Measurements from ENCODE around the gene SLC35E3. TPM values are rescaled to one million over a fixed set of nuclear protein-coding genes. Genes with fewer than 3 reads are reported as not detected.

SLC35E3 gene
- total and polyA plus RNA-seq, 8 donors: 6.3 to 21.5 (median 18.1) TPM

DNA sequence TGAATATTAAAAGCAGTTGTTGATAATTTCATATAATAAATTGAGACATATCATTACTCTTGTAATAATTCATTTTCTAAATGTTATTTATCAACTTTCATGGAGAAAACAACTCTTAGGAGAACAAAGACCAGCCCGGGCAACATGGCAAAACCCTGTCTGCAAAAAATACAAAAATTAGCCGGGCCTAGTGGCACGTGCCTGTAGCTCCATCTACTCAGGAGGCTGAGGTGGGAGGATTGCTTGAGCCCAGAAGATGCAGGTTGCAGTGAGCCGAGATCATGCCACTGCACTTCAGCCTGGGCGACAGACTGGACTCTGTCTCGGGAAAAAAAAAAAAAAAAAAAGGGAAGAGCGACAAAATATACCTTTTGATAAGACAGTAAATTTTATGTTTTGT, 21.2 kb downstream of the SLC35E3 start:
- peaks cover 0 to 39% of the 10 kb centered on the region in 2 donors for H3K36me3 ChIP-seq
- no peaks in the 10 kb centered on the region for H3K9me3 ChIP-seq
- no peaks in the 10 kb centered on the region for H3K4me1 ChIP-seq
- H3K4me3 ChIP-seq: no peak overlapping the region
- H3K27ac ChIP-seq: no peak overlapping the region
- ATAC-seq: no peak
- DNase-seq: no peak
- TF ChIP-seq, protein P1, sequence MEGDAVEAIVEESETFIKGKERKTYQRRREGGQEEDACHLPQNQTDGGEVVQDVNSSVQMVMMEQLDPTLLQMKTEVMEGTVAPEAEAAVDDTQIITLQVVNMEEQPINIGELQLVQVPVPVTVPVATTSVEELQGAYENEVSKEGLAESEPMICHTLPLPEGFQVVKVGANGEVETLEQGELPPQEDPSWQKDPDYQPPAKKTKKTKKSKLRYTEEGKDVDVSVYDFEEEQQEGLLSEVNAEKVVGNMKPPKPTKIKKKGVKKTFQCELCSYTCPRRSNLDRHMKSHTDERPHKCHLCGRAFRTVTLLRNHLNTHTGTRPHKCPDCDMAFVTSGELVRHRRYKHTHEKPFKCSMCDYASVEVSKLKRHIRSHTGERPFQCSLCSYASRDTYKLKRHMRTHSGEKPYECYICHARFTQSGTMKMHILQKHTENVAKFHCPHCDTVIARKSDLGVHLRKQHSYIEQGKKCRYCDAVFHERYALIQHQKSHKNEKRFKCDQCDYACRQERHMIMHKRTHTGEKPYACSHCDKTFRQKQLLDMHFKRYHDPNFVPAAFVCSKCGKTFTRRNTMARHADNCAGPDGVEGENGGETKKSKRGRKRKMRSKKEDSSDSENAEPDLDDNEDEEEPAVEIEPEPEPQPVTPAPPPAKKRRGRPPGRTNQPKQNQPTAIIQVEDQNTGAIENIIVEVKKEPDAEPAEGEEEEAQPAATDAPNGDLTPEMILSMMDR (IDR thresholded peaks at IDR 0.05): no peak
- intact Hi-C loops (cut with DNase I): no loop called here
- H3K27me3 ChIP-seq: no peaks in the 10 kb centered on the region

DNA sequence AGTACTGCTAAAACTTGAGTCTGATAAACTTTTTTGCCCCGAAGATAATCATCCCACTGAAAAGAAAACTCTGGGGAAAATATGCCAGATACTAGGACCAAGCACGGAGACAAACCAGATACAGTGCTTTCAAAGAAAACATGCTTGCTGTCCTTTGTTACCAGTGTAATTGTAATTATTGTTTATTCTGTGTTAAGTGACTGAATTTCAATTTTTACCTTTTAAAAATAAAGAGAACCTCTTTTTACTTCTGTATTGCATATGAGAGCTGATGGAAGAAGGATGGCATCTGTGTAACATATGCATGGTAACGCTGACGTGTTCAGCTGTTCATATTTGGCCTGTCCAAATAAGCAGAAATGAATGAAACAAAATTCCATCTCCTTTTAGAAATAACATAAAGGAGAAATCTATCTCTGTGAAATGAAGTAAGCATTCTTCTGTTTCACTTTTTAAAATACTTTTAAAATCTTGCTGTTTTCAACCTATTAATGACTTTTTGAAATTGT, 22.5 kb downstream of the SLC35E3 start:
- TF ChIP-seq, protein P1 (IDR thresholded peaks at IDR 0.05): no peak
- H3K27ac ChIP-seq: no peak overlapping the region
- no peak overlapping the region for H3K4me3 ChIP-seq
- peaks cover 0 to 30% of the 10 kb centered on the region in 2 donors for H3K36me3 ChIP-seq
- no peak for DNase-seq
- no peaks in the 10 kb centered on the region for H3K9me3 ChIP-seq
- peaks cover 0 to 6% of the 10 kb centered on the region in 2 donors for H3K4me1 ChIP-seq
- no peak for ATAC-seq
- H3K27me3 ChIP-seq: no peaks in the 10 kb centered on the region
- intact Hi-C loops (cut with DNase I): no loop called here

DNA sequence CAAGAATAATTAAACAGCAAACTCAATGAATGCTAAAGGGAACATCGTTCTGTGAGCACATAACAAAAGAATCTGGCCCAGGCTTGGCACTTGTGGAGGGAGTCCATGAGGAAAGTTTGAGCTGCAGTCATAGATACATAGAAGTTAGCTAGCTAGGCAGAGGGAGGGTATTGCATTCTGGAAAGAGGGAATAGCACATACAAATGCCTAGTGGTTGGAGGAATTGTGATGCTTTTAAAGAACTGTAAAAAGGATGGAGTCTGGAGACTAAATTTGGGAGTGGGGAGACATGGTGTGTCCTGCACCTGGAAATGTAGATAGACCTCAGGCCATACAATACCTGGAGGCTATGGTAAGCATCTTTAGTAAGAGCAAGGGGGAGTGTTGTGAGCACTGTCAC, 24.0 kb downstream of the SLC35E3 start:
- H3K36me3 ChIP-seq: peaks cover 0 to 18% of the 10 kb centered on the region in 2 donors
- intact Hi-C loops (cut with DNase I): no loop called here
- TF ChIP-seq, protein P1 (IDR thresholded peaks at IDR 0.05): no peak
- no peak for ATAC-seq
- H3K9me3 ChIP-seq: no peaks in the 10 kb centered on the region
- H3K27ac ChIP-seq: no peak overlapping the region
- no peak overlapping the region for H3K4me3 ChIP-seq
- H3K27me3 ChIP-seq: no peaks in the 10 kb centered on the region
- peaks cover 0 to 6% of the 10 kb centered on the region in 2 donors for H3K4me1 ChIP-seq
- no peak for DNase-seq

DNA sequence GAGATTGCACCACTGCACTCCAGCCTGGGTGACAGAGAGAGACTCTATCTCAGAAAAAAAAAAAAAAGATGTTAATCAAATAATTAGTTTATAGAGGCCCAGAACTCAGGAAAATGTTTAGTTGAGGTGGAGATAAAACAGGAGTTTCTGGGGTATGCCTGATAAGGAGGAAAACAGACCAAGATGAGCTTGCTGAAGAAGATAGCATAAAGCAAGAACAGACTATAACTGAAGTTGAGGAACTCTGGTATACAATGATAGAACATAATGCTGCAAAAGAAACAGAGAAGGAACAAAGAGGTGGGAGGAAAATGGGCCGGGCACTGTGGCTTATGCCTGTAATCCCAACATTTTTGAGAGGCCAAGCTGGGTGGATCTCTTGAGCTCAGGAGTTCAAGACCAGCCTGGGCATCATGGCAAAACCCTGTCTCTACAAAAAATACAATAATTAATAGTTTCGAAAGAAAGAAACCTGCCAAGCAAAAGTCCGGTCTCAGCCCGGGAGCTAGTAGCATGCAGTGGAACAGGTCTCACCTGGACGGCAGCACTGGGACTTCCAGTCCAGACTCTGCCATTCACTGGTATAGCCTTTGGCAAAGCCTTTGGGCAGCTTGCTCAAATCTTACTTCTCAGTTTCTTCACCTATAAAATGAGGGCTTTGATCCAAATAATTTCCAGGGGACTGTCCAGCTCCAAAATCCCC, 25.4 kb downstream of the SLC35E3 start:
- Histone ChIP-seq H3K4me1 (peaks cover 0 to 6% of the 10 kb centered on the region in 2 donors), H3K36me3 (peaks cover 0 to 11% of the 10 kb centered on the region in 2 donors), H3K27me3 (no peaks in the 10 kb centered on the region), H3K4me3 (no peak overlapping the region), H3K27ac (no peak overlapping the region), H3K9me3 (no peaks in the 10 kb centered on the region)
- TF ChIP-seq, protein P1 (IDR thresholded peaks at IDR 0.05): no peak
- intact Hi-C loops (cut with DNase I): no loop called here
- DNase-seq: no peak
- ATAC-seq: no peak

DNA sequence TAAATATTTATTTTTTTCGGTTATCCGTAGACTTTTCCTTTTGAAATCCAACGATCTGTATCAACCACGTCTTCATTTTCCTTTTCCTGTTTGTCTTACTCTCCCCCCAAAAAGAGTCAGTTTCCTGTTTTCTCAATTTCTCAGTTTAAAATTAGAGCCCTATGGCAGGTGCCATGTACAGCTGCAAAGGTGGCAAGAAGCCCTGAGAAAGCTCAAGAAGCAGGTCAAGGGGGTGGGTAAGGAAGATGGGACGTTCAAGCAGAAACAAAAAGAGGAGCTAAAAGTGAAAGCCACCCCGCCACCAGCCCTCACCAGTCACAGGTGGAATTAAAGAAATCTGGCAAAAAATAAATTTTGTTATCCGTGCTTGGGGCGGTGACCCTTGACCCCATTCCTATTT, 26.7 kb downstream of the SLC35E3 start:
- Histone ChIP-seq H3K4me1 (peaks cover 0 to 6% of the 10 kb centered on the region in 2 donors), H3K9me3 (no peaks in the 10 kb centered on the region), H3K36me3 (no peaks in the 10 kb centered on the region), H3K27ac (no peak overlapping the region), H3K27me3 (no peaks in the 10 kb centered on the region), H3K4me3 (no peak overlapping the region)
- ATAC-seq: no peak
- TF ChIP-seq, protein P1 (IDR thresholded peaks at IDR 0.05): no peak
- intact Hi-C loops (cut with DNase I): no loop called here
- DNase-seq: no peak

All from left lung (tissue), 10 donors.